GM21515 (cell line): ENCODE measurements around the gene ACP4.

Experiments used
- ATAC-seq: cut with Tn5 transposase; IDR thresholded peaks from one replicate; pipeline ENCODE4 v1.9.1; 2021; ENCODE audit not compliant: unreplicated experiment

The ACP4 gene

DNA sequence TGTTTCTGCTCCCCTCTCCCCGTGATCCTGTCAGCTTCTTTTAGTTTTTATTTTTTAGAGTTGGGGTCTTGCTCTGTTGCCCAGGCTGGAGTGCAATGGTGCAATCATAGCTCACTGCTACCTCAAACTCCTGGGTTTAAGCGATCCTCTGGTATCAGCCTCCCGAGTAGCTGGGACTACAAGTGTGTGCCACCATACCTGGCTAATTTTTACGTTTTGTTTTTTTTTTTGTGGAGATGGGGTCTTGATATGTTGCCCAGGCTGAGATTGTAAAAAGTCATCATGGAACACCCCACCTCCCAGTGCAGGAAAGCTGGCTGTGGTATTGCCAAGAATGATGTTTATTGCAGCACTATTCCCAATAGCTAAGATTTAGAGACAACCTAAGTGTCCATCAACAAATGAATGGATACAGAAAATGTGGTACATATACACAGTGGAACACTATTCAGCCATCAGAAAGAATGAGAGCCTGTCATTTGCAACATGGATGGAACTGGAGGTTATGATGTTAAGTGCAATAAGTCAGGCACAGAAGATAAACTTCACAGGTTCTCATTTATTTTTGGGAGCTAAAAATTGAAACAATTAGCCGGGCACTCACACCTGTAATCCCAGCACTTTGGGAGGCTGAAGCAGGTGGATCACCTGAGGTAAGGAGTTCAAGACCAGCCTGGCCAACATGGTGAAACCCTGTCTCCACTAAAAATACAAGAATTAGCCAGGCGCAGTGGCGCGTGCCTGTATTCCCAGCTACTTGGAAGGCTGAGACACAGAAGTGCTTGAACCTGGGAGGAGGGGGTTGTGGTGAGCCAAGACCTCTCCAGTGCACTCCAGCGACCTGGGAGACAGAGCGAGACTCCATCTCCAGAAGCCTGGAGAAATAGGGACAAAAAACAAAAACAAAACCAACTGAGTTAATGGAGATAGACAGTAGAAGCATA is 49.8 kb downstream of the ACP4 start:
- ATAC-seq = no peak

DNA sequence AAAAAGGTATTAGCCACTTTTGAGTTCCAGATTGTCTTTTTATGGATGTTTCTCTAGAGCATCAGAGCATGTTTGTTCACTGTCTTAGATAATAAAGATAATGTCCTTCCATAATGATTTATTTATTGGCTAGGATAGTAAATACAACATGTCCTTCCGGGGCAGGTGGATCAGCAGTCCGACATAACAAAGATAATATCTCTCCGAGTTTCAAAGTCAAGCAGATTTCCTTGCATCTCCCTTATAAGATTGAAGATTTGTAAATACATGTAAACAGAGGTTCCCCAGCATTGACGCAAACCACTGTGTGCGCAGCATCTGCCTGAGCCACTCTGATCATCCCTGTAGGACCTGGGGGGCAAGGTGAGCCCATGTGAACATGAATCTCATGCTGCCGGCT is 51.9 kb downstream of the ACP4 start:
- no peak for ATAC-seq

DNA sequence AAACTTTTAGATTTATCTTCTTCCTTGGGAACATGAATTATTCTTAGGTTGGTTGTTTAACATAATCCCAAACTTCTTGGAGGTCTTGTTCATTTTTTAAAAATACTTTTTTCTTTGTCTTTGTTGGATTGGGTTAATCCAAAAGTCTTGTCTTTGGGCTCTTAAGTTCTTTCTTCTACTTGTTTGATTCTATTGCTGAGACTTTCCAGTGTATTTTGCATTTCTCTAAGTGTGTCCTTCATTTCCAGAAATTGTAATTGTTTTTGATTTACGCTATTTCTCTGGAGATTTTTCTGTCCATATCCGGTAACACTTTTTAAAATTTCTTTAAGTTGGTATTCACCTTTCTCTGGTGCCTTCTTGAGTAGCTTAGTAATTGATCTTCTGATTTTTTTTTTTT is 53.0 kb downstream of the ACP4 start:
- ATAC-seq = no peak

DNA sequence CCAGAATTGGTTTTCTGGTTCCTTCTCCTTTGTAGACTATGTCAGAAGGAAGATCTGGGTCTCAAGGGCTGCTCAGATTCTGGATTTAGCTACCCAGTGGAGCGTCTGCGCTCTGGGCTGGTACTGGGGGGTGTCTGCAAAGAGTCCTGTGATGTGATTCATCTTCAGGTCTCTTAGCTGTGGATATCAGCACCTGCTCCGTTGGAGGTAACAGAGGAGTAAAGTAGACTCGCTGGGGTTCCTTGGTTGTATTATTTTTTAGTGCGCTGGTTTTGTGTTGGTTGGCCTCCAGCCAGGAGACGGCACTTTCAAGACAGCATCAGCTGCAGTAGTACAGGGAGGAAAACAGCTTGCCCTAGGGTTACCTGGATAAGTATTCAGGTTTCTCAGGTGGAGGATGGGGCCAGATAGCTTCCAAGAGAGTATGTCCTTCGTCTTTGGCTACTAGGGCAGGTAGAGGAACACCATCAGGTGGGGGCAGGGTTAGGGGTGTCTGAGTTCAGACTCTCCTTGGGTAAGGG is 53.5 kb downstream of the ACP4 start:
- no peak for ATAC-seq

DNA sequence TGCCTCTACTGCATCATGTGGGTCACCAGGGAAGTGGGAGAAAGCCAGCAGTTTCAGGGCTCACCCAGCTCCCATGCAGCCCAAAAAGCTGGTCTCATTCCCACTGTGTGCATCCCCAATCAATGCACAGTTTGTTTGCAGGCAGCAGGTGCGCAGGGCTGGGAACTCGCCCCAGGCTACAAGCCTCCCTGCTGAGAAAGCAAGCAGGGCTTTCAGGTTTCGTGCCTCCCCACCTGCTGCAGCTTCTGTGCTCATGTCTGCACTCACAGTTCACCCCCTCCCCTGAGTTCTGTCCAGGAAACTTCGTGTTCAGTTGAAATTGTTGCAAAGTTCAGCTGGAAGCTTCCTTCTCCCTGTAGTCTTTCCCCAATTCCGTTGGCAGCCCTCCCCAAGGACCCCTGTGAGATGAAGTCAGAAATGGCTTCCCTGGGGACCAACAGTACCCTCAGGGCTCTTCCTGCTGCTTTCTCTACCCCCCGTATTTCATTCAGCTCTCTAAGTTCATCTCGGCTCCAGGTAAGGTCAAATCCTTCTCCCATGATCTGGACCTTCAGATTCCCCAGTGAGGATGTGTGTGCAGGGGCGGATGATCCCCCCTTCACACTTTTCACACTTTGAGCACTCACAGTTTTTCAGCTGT is 54.2 kb downstream of the ACP4 start:
- ATAC-seq = no peak
